Measurements from ENCODE around the gene BUD23. TPM values are rescaled to one million over a fixed set of nuclear protein-coding genes. Genes with fewer than 3 reads are reported as not detected.
A peak's percentile ranks its signal among the peaks of the same experiment; 100 is the strongest.

BUD23 gene
- total and polyA plus RNA-seq, 2 experiments from 2014 or later, result 36.2 to 98.5 TPM

- H3K27me3 ChIP-seq (replicated peaks; ENCODE audit: insufficient read depth), result no peaks in the 10 kb centered on the region
- H3K27ac ChIP-seq, result no peak overlapping the region
- H3F3A ChIP-seq (ENCODE audit: insufficient read depth), result peaks cover 6% of the 10 kb centered on the region; the same call in 1 of the 2 replicates
- no peak for TF ChIP-seq EZH2phosphoT487 (IDR thresholded peaks at IDR 0.05; ENCODE audit: insufficient read depth, low read depth)
- no peak for TF ChIP-seq EZH2 (IDR thresholded peaks at IDR 0.05; ENCODE audit: insufficient read depth, poor library complexity, severe bottlenecking)
- 88 to 89% methylated on average over 6 of the region's 6 CpGs for WGBS, 2 experiments (ENCODE audit: low coverage in 1 of 2, low lambda C conversion rate in 2 of 2, missing lambda C conversion rate in 2 of 2)
- no peak for DNase-seq
- no peaks in the 10 kb centered on the region; the same call in 1 of the 2 replicates for H4K20me1 ChIP-seq (ENCODE audit: insufficient read depth)
- no peak overlapping the region for H2AFZ ChIP-seq
- no peaks in the 10 kb centered on the region for H3K9me2 ChIP-seq (ENCODE audit: insufficient read depth)
- H3K4me1 ChIP-seq (ENCODE audit: insufficient read depth), result peaks cover 12% of the 10 kb centered on the region
- H3K4me3 ChIP-seq, result no peak overlapping the region
- H3K4me2 ChIP-seq (ENCODE audit: unreplicated experiment), result no peak overlapping the region
- H3K9me3 ChIP-seq (ENCODE audit: low read depth), result no peaks in the 10 kb centered on the region
- H3K79me2 ChIP-seq (ENCODE audit: insufficient read depth), result peaks cover 48% of the 10 kb centered on the region
- H3K9ac ChIP-seq, result no peak overlapping the region
- H3K36me3 ChIP-seq (ENCODE audit: low read depth), result no peaks in the 10 kb centered on the region; the same call in 1 of the 2 replicates
- in situ Hi-C loops (cut with MboI), result no loop called here
These were observed 4.5 kb upstream of the BUD23 start for GRCh38 chr7:73678862-73679261.

DNA sequence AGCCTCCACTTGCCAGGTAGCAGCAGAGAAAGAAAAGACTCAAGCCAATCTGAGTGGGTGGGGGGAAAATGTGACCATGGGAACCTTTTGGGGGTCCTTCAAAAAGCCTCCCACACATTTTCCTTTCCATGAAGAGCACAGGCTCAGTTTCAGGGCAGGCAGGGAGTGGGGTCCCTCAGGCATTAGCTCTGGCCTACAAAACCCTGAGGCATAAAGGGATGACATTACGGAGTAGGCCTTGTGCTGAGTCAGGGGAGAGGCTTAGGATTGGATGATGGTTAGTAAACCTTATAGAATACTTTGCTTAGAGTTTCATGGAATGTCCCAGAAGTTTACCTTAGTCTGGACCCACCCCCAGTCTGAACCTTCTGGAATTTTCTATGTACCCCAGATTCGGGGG is 3.7 kb upstream of the BUD23 start:
- 97 to 98% methylated on average over 2 of the region's 2 CpGs for WGBS, 2 experiments (ENCODE audit: low coverage in 1 of 2, low lambda C conversion rate in 2 of 2, missing lambda C conversion rate in 2 of 2)
- Histone ChIP-seq H2AFZ (no peak overlapping the region), H4K20me1 (ENCODE audit: insufficient read depth) (no peaks in the 10 kb centered on the region; the same call in 1 of the 2 replicates), H3K4me3 (no peak overlapping the region), H3K4me2 (ENCODE audit: unreplicated experiment) (no peak overlapping the region), H3K4me1 (ENCODE audit: insufficient read depth) (peaks cover 12% of the 10 kb centered on the region), H3K79me2 (ENCODE audit: insufficient read depth) (peaks cover 56% of the 10 kb centered on the region), H3K36me3 (ENCODE audit: low read depth) (no peaks in the 10 kb centered on the region; the same call in 1 of the 2 replicates), H3F3A (ENCODE audit: insufficient read depth) (peaks cover 6% of the 10 kb centered on the region; the same call in 1 of the 2 replicates), H3K9me2 (ENCODE audit: insufficient read depth) (no peaks in the 10 kb centered on the region), H3K27me3 (replicated peaks; ENCODE audit: insufficient read depth) (no peaks in the 10 kb centered on the region), H3K9me3 (ENCODE audit: low read depth) (no peaks in the 10 kb centered on the region), H3K27ac (no peak overlapping the region), H3K9ac (no peak overlapping the region)
- in situ Hi-C loops (cut with MboI), result no loop called here
- DNase-seq, result no peak
- TF ChIP-seq EZH2 (IDR thresholded peaks at IDR 0.05; ENCODE audit: insufficient read depth, poor library complexity, severe bottlenecking), result no peak
- no peak for TF ChIP-seq EZH2phosphoT487 (IDR thresholded peaks at IDR 0.05; ENCODE audit: insufficient read depth, low read depth)

DNA sequence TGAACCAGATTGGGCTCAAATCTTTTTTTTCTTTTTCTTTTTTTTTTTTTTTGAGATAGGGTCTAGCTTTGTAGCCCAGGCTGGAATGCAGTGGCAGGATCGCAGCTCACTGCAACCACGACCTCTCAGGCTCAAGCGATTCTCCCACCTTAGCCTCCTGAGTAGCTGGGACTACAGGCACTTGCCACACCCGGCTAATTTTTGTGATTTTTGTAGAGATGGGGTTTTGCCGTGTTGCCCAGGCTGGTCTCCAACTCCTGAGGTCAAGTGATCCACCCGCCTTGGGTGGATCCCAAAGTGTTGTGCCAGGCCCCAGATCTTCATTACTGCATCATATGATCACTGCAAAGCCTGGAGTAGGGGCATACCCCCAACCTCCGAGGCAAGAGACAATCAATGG is 2.9 kb upstream of the BUD23 start:
- peaks cover 64% of the 10 kb centered on the region for H3K79me2 ChIP-seq (ENCODE audit: insufficient read depth)
- no peaks in the 10 kb centered on the region for H3K9me3 ChIP-seq (ENCODE audit: low read depth)
- no peaks in the 10 kb centered on the region; the same call in 1 of the 2 replicates for H3K36me3 ChIP-seq (ENCODE audit: low read depth)
- no peaks in the 10 kb centered on the region for H3K9me2 ChIP-seq (ENCODE audit: insufficient read depth)
- H3F3A ChIP-seq (ENCODE audit: insufficient read depth), result peaks cover under 1% of the 10 kb centered on the region; the same call in 1 of the 2 replicates
- in situ Hi-C loops (cut with MboI), result no loop called here
- H2AFZ ChIP-seq, result no peak overlapping the region
- H3K27me3 ChIP-seq (replicated peaks; ENCODE audit: insufficient read depth), result no peaks in the 10 kb centered on the region
- peak overlapping the region; percentile 95 for H3K4me2 ChIP-seq (ENCODE audit: unreplicated experiment)
- no peak overlapping the region for H3K27ac ChIP-seq
- H4K20me1 ChIP-seq (ENCODE audit: insufficient read depth), result no peaks in the 10 kb centered on the region; the same call in 1 of the 2 replicates
- 53 to 66% methylated on average over 7 of the region's 7 CpGs for WGBS, 2 experiments (ENCODE audit: low coverage in 1 of 2, low lambda C conversion rate in 2 of 2, missing lambda C conversion rate in 2 of 2)
- H3K4me3 ChIP-seq, result 0 out of 2 replicates have a peak overlapping the region, but pooled peaks have one; percentile 100
- H3K4me1 ChIP-seq (ENCODE audit: insufficient read depth), result peaks cover 12% of the 10 kb centered on the region
- DNase-seq, result no peak
- H3K9ac ChIP-seq, result no peak overlapping the region
- no peak for TF ChIP-seq EZH2 (IDR thresholded peaks at IDR 0.05; ENCODE audit: insufficient read depth, poor library complexity, severe bottlenecking)
- no peak for TF ChIP-seq EZH2phosphoT487 (IDR thresholded peaks at IDR 0.05; ENCODE audit: insufficient read depth, low read depth)

- peaks cover 12% of the 10 kb centered on the region for H3K4me1 ChIP-seq (ENCODE audit: insufficient read depth)
- no peaks in the 10 kb centered on the region for H3K9me2 ChIP-seq (ENCODE audit: insufficient read depth)
- no peak overlapping the region for H2AFZ ChIP-seq
- H3K27ac ChIP-seq, result peak overlapping the region; percentile 9; the same call in 1 of the 2 replicates
- H3K4me3 ChIP-seq, result peak overlapping the region; percentile 100
- no peaks in the 10 kb centered on the region; the same call in 1 of the 2 replicates for H3K36me3 ChIP-seq (ENCODE audit: low read depth)
- in situ Hi-C loops (cut with MboI), result no loop called here
- WGBS, 2 experiments (ENCODE audit: low coverage in 1 of 2, low lambda C conversion rate in 2 of 2, missing lambda C conversion rate in 2 of 2), result 65 to 67% methylated on average over 8 of the region's 8 CpGs
- no peaks in the 10 kb centered on the region for H3F3A ChIP-seq (ENCODE audit: insufficient read depth)
- H3K4me2 ChIP-seq (ENCODE audit: unreplicated experiment), result peak overlapping the region; percentile 95
- peak; percentile 86 for DNase-seq
- peak overlapping the region; percentile 92 for H3K9ac ChIP-seq
- H3K79me2 ChIP-seq (ENCODE audit: insufficient read depth), result peaks cover 70% of the 10 kb centered on the region
- no peaks in the 10 kb centered on the region for H3K27me3 ChIP-seq (replicated peaks; ENCODE audit: insufficient read depth)
- no peaks in the 10 kb centered on the region; the same call in 1 of the 2 replicates for H4K20me1 ChIP-seq (ENCODE audit: insufficient read depth)
- H3K9me3 ChIP-seq (ENCODE audit: low read depth), result no peaks in the 10 kb centered on the region
- TF ChIP-seq EZH2phosphoT487 (IDR thresholded peaks at IDR 0.05; ENCODE audit: insufficient read depth, low read depth) (no peak), EZH2 (IDR thresholded peaks at IDR 0.05; ENCODE audit: insufficient read depth, poor library complexity, severe bottlenecking) (no peak)
These were observed 2.4 kb upstream of the BUD23 start for GRCh38 chr7:73681031-73681430.

All from GM23248 (cell line).